Stimulated activated CD8-positive, alpha-beta memory T cell treated with anti-CD3 and anti-CD28 coated beads, Interleukin-15, amount 100 ng/mL, for 1 hour (primary cell): Measurements from ENCODE around the gene WSB1.

ENCODE experiments used
- DNase-seq: peaks from one replicate; pipeline ENCODE4 v3.0.0-alpha.2; 2020; ENCODE audit warnings: low read depth

WSB1 gene

GRCh38 chr17:27357236-27357635 is 63.3 kb downstream of the WSB1 start:
- DNase-seq = no peak

GRCh38 chr17:27360507-27360906 is 66.6 kb downstream of the WSB1 start:
- DNase-seq = no peak

- no peak for DNase-seq
Observed at GRCh38 chr17:27361695-27362094, 67.8 kb downstream of the WSB1 start.

- no peak for DNase-seq
Observed at GRCh38 chr17:27362503-27362902, 68.6 kb downstream of the WSB1 start.

- no peak for DNase-seq
Observed at GRCh38 chr17:27362909-27363308, 69.0 kb downstream of the WSB1 start.

- DNase-seq = no peak
Observed at GRCh38 chr17:27363326-27363725, 69.4 kb downstream of the WSB1 start.
